ENCODE measurements around the gene FCER2.
"Not testable (repeated sequence)": the region's sequence is repeated elsewhere in the genome, so short reads cannot be mapped to it uniquely, and the experiment has no call there.

Gene FCER2

GRCh38 chr19:7648265-7649014 is 53.5 kb downstream of the FCER2 start:
- no peak for FAIRE-seq
- no peak for DNase-seq (ENCODE audit: low spot score)

- no peak for FAIRE-seq
Observed at GRCh38 chr19:7647156-7647555, 54.8 kb downstream of the FCER2 start.

GRCh38 chr19:7646426-7646700 is 55.6 kb downstream of the FCER2 start:
- no peak for FAIRE-seq
- DNase-seq (ENCODE audit: low spot score): no peak

More at GRCh38 chr19:7647156-7647555, 54.8 kb downstream of the FCER2 start:
- DNase-seq (ENCODE audit: low spot score): no peak

- DNase-seq (ENCODE audit: low spot score): no peak
- no peak for FAIRE-seq
Observed at GRCh38 chr19:7645656-7646425, 56.1 kb downstream of the FCER2 start.

GRCh38 chr19:7645163-7645562 is 56.8 kb downstream of the FCER2 start:
- no peak for FAIRE-seq
- DNase-seq (ENCODE audit: low spot score): no peak

- FAIRE-seq (no peak), DNase-seq (ENCODE audit: low spot score) (no peak)
Observed at GRCh38 chr19:7644550-7644877, 57.4 kb downstream of the FCER2 start.

- not testable (repeated sequence) for FAIRE-seq; DNase-seq (ENCODE audit: low spot score)
Observed at GRCh38 chr19:7643629-7644549, 58.0 kb downstream of the FCER2 start.

- DNase-seq (ENCODE audit: low spot score) (no peak), FAIRE-seq (no peak)
Observed at GRCh38 chr19:7643031-7643415, 58.9 kb downstream of the FCER2 start.

- FAIRE-seq (no peak), DNase-seq (ENCODE audit: low spot score) (no peak)
Observed at GRCh38 chr19:7642295-7643030, 59.5 kb downstream of the FCER2 start.

- no peak for FAIRE-seq
- DNase-seq (ENCODE audit: low spot score): no peak
Observed at GRCh38 chr19:7641290-7642276, 60.3 kb downstream of the FCER2 start.

GRCh38 chr19:7640803-7641202 is 61.1 kb downstream of the FCER2 start:
- FAIRE-seq (no peak), DNase-seq (ENCODE audit: low spot score) (no peak)

- no peak for FAIRE-seq
- DNase-seq (ENCODE audit: low spot score): no peak
Observed at GRCh38 chr19:7639863-7640348, 62.0 kb downstream of the FCER2 start.

GRCh38 chr19:7638802-7639465 is 63.0 kb downstream of the FCER2 start:
- DNase-seq (ENCODE audit: low spot score) (no peak), FAIRE-seq (no peak)

Data from RCC 7860 (cell line).